Measurements from ENCODE around the gene RMDN3. TPM values are rescaled to one million over a fixed set of nuclear protein-coding genes. Genes with fewer than 3 reads are reported as not detected.

The RMDN3 gene
- total RNA-seq, 1 experiment from 2014 or later, result 28.3 TPM

DNA sequence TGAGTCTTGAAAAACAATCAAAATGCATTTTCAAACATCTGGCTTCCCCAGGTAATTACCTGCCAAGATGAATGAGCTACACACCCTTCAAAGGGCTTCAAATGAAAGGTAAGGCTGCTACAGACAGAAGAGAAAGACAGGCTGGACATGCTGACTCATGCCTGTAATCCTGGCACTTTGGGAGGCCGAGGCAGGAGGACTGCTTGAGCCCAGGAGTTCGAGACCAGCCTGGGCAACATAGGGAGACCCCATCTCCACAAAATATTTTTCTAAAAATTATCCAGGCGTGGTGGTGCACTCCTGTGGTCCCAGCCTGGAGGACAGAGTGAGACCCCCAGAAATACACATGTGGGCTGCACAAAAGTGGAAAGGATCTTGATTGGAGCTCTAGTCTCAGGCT is 37.3 kb upstream of the RMDN3 start:
- H3K27me3 Mint-ChIP-seq (ENCODE audit: low read depth), result no peaks in the 10 kb centered on the region
- peaks cover 29 to 36% of the 10 kb centered on the region in 2 experiments for H3K4me1 Mint-ChIP-seq
- no peak overlapping the region for H3T11ph ChIP-seq (ENCODE audit: low read length)
- no peak overlapping the region for H3K27ac Mint-ChIP-seq
- TF ChIP-seq, protein P1, sequence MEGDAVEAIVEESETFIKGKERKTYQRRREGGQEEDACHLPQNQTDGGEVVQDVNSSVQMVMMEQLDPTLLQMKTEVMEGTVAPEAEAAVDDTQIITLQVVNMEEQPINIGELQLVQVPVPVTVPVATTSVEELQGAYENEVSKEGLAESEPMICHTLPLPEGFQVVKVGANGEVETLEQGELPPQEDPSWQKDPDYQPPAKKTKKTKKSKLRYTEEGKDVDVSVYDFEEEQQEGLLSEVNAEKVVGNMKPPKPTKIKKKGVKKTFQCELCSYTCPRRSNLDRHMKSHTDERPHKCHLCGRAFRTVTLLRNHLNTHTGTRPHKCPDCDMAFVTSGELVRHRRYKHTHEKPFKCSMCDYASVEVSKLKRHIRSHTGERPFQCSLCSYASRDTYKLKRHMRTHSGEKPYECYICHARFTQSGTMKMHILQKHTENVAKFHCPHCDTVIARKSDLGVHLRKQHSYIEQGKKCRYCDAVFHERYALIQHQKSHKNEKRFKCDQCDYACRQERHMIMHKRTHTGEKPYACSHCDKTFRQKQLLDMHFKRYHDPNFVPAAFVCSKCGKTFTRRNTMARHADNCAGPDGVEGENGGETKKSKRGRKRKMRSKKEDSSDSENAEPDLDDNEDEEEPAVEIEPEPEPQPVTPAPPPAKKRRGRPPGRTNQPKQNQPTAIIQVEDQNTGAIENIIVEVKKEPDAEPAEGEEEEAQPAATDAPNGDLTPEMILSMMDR (conservative IDR thresholded peaks at IDR 0.05), result no peak
- no CpG with 5 or more reads among the region's 3 CpGs for WGBS (ENCODE audit: extremely low coverage, insufficient read length, low lambda C conversion rate)
- H3K9ac ChIP-seq (ENCODE audit: extremely low read depth, insufficient read length, low read length), result no peak overlapping the region
- H3K4me3 Mint-ChIP-seq, result no peak overlapping the region
- no peaks in the 10 kb centered on the region for H3K27me3 ChIP-seq (ENCODE audit: insufficient read depth, low read length)
- no peak overlapping the region for H3K27ac ChIP-seq (ENCODE audit: insufficient read length, low read depth, low read length)
- DNase-seq, result no peak
- no peak overlapping the region for H2AFZ ChIP-seq (ENCODE audit: low read length)
- no peaks in the 10 kb centered on the region for H4K20me1 ChIP-seq (ENCODE audit: control insufficient read depth, insufficient read depth, insufficient read length)
- H2BK120ac ChIP-seq (ENCODE audit: low read depth, low read length, poor library complexity, severe bottlenecking), result no peak overlapping the region
- no peak overlapping the region for H3K14ac ChIP-seq (ENCODE audit: insufficient read depth, low read length)
- H3K18ac ChIP-seq (ENCODE audit: insufficient read length, low read depth, low read length), result no peak overlapping the region
- H4K8ac ChIP-seq (replicated peaks; ENCODE audit: insufficient read length, low read depth, low read length), result no peak overlapping the region
- no peaks in the 10 kb centered on the region for H3K9me3 Mint-ChIP-seq
- no peak overlapping the region for H4K5ac ChIP-seq (ENCODE audit: insufficient read length, low read depth, low read length)
- no peak overlapping the region for H2BK15ac ChIP-seq (ENCODE audit: low read depth, low read length)
- H3K9me3 ChIP-seq (ENCODE audit: control insufficient read depth, low read depth, low read length), result no peaks in the 10 kb centered on the region
- H2BK5ac ChIP-seq (ENCODE audit: insufficient read length, low read length), result no peak overlapping the region
- H3K79me1 ChIP-seq (ENCODE audit: insufficient read depth, low read depth, low read length, poor library complexity, severe bottlenecking), result peaks cover 4% of the 10 kb centered on the region
- no peak overlapping the region for H4K91ac ChIP-seq (ENCODE audit: insufficient read length, low read depth, low read length)
- H2AK5ac ChIP-seq (ENCODE audit: insufficient read length, low read length), result no peak overlapping the region
- peaks cover 6 to 14% (median 13%) of the 10 kb centered on the region in 3 experiments; a peak in 5 of 7 replicates for H3K36me3 Mint-ChIP-seq (ENCODE audit: insufficient read depth in 1 of 3, low read depth in 3 of 3)
- H3K56ac ChIP-seq (ENCODE audit: insufficient read length, low read depth, low read length), result no peak overlapping the region
- H3K4ac ChIP-seq (ENCODE audit: low read depth, low read length), result no peak overlapping the region
- no peak overlapping the region for H3K23ac ChIP-seq (ENCODE audit: insufficient read length, low read depth, low read length)
- no peaks in the 10 kb centered on the region for H3K23me2 ChIP-seq (ENCODE audit: insufficient read length, low read depth, low read length, poor library complexity, severe bottlenecking)
- H3K4me2 ChIP-seq (ENCODE audit: insufficient read depth, insufficient read length, low read length), result no peak overlapping the region
- H3K79me2 ChIP-seq (ENCODE audit: insufficient read depth, low read length), result no peaks in the 10 kb centered on the region
- no peak overlapping the region for H2BK12ac ChIP-seq (ENCODE audit: insufficient read length, low read depth, low read length)
- peaks cover 2% of the 10 kb centered on the region; the same call in 1 of the 2 replicates for H3K4me1 ChIP-seq (ENCODE audit: insufficient read depth, low read length)
- H2BK20ac ChIP-seq (ENCODE audit: low read depth, low read length, poor library complexity, severe bottlenecking), result no peak overlapping the region

Measured in H9 (cell line).